Measurements from ENCODE around the gene LNX2.

GRCh38 chr13:27636589-27637288 lies 16.4 kb upstream of the LNX2 start:
- no peak for TF ChIP-seq POLR2AphosphoS5 (IDR thresholded peaks at IDR 0.05)
- no peak for TF ChIP-seq CTCF (IDR thresholded peaks at IDR 0.05)
- no peak for TF ChIP-seq POLR2A (IDR thresholded peaks at IDR 0.05)

All from breast epithelium (tissue), 3 donors.